ENCODE data around the gene TBXAS1.

TBXAS1 gene

DNA sequence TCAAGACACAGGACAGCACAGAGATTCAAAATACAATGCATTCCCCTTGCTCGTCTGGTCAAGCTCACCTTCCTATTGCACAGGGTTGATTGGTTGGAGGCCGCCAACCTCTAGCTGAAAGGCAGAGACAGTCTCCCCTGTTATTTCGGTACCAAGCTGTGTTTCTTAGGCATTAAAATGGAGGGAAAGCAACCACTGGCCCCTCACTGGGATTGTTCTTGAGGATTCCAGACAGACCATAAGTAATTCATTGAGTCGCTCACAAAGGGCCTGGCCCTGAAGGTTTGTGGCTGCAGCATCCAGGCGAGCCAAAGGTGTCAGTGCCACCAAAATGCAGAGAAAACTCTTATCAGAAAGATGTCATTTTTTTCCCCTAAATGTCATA, 152.4 kb downstream of the TBXAS1 start:
- DNase-seq (ENCODE audit: low read depth), result no peak

DNA sequence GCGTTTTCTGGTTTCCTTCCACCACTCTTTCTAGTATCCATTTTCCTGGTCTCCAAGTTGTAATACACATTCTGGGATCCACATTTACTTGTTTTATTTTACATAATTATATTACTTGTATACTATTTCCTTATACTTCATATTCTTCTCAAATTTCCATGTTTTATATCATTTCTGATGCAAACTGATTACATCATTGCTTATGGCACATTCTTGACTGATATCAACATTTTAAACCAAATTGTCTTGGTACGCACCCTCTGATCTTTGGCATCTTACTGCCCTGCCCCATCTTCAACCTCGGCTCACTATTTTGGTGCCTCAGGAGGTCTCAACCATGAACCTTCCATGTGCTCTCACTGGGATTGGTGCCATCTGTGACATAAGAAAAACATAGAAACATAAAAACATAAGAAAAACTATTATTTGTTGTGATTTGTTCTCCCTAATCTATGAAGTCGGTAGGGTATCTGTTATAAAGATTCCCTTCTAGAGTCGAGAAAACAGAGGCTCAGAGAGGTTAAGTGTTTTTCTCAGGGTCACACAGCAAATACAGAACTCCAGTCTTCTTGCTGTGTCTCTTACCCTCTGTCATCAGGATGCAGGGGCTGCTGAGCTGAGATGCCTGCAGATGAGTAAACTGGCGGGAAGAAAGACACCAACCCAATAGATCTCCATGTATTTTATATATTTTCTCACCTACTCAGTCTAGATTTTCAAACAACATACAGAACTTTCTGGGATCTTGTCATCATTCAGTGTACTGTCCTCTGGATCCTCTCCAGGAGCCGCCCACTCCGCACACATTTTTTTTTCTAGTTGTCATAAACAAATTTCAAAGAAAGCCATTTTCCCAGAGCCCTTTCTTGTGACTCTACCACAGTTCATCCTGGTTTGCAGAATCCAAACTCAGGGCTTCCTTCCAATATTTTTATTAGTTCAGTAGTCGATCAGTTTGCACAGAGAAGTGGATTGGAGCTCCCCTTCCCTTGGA, 154.2 kb downstream of the TBXAS1 start:
- no peak for DNase-seq (ENCODE audit: low read depth)

DNA sequence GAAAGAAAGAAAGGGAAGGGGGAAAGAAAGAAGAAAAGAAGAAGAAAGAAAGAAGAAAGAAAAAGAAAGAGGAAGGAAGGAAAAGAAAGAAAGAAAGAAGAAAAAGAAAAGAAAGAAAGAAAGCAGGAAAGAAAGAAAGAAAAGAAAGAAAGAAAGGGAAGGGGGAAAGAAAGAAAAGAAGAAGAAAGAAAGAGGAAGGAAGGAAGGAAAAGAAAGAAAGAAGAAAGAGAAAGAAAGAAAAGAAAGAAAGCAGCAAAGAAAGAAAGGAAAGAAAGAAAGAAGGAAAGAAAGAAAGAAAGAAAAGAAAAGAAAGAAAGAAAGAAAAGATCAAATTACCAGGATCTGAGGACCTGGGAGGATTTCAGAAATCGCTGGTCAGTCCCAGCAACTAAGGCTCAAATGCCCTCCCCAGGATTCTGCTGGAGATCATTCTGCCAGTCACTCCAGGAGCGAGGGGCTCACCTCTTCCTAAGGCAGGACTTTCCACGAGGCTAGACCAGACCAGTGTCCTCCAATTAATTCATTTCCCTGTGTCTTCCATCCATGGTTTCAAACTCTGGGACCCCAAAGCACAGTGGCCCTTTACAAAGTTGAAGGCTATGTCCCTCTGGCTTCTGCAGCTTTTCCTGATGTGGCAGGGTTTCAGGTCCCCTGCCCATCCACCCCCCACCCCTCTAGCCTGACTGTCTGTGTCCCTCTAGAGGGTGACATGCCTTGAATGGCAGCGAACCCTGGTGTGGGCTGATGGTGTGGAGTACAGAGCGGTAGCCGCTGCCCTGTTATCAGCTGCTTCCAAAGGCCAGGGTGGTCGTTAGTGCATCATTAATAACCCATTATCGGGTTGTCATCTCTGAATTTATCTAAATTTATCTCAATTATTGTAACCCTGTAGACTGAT, 155.8 kb downstream of the TBXAS1 start:
- DNase-seq (ENCODE audit: low read depth), result no peak

DNA sequence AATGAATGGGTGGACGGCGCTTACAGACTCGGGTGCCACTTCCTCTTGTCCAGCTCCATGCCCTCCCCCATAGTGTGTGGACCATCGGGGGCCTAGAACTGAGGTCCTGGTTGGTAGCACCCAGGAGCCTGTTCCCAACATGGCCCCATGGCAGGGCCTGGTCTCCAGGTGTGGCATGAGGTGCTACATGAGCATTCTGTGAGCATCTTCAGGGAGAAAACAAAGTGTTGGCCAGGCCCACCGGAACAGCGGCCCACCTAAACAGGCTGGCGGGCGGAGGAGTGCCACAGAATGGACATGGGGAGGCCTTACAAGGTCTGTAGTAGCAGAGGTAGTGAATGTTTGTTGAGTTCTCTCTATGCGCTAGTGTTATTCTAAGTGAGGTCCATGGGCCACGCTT, 156.7 kb downstream of the TBXAS1 start:
- DNase-seq (ENCODE audit: low read depth), result no peak

DNA sequence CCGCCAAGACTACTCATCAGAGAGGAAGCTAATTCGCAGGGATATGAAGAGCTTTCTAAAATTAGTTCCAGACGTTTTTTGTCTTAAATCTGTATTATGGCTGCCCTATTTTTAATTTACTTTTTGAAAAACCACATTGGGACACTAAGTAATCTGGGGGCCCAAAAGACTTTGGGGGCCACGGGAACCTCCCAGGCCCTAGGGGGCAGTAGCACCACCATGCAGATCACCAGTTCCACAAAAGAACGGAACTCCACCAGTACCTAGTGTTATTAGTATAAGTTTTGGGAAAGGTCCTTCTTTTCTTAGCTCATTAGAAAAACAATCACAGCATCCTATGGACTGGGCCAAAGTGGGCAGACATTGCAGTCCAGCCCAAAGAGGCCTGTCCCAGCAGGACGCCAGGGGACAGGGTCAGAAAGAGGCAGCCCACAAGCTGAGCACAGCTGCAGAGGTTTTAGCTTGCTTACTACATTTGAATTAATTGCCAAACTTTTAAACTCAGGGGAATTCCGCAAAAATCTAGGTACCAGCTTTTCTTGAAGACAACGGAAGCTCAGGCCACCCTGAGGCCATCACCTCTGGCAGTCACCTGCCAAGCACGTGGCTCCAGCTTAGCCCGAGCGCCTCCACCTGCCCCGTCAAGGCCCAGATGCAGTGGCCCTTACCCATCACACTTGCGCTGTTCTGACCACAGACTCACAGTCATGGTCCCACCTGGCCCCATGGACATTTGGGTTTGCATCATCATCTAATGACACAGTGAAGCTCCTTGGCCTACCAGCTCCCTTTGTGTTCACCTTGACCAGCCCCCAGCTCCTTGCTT, 158.8 kb downstream of the TBXAS1 start:
- DNase-seq (ENCODE audit: low read depth), result no peak

DNA sequence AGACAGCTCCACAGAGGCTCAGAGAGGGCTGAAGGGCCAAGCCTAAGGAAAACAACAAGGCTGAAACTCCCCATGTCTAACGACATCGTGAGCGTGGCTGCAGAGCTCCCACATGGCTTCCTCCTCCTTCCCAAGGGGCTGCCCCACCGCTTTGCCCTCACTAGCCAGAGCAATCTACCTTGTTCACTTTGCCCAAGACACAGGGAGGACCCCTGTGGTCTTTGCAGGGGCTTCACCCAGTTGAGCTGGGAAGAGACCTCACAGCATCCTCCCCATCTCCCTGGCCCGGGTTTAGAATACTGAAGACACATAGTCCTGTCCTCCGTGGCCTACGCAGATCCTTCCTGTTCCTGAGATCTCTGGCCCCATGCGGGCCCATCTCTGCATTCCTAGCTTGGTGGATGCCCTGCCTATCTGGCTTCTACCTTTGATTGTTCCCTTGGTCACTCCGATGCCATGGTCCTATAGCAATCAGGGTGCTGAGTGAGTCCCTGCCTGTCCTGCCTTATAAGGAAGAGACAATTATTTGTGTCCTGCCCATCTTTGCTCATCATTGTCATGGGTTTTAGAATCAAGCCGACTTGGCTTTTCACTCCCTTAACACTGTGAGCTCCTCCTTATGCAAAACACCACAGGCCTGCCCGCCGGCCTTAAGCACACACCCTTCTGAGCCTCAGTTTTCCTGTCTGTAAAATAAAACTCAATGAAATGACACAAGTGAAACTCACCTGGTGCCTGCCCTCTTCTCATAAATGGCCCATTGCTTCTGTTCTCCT, 160.5 kb downstream of the TBXAS1 start:
- DNase-seq (ENCODE audit: low read depth), result no peak

DNA sequence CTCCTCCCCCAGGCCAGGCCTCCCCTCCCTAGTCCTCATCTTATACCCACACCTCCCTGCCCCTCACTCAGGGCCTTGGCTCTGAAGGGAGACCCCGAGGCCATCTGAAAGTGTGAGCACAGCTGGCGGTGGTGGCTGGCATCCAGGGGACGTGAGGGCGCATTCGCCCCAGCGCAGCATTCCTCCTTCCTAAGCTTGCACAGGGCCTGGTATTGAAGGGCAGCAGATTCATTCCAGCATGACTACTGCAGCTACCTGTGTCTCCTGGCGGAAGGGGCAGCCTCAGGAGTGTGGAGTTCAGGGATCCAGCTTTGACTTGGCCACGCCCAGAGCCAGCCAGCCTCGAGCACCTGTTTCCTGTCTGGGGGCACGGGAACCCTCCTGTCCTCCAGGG, 161.1 kb downstream of the TBXAS1 start:
- DNase-seq (ENCODE audit: low read depth), result no peak

DNA sequence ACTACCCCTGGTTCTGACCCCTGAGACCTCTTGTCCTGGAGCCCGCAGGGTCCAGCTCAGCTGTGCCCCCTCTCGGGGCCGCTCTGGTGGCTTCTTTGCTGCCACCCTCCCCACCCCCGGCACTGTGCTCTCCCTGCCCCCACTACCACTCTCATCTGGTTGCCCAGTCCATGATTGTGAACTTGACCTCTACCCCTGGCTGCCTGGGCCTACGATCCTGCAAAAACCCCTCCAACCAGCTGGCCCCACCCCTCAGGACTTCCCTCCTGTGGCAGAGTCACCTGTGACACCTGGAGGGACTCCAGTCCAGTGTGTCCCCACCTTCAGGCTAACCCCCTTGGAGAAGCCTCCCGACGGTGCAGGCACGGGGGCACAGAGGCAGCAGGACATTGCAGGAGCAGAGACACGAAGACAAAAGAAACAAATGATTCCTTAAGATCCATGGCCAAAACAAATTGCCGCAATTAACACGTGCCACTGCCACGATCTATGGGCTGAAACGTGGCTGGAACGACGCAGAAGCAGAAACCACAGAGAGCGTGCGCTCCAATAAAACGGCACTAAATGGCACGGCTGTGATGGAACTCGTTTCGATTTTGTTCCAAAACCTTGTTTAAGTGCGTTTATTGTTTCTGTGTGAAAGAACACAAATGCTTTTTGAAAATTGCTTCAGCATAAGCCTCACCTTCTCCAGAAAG, 161.7 kb downstream of the TBXAS1 start:
- no peak for DNase-seq (ENCODE audit: low read depth)

DNA sequence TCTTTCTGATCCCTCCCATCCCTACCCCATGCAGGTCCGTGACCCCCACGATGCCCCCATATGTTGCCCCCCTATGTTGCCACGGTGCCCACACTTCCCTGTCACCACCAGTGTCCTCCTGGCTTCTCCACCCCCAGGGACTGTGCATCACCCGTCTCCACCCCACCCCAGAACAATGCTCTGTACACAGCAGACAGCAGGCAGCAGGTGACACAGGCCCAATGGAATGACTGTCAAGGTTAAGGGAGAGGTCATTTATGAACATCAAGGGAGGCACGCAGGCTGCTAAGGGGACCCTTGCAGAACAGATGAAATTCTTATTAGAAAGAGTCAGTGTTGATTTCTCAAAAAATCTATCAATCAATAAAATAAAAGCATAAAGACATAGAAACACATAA, 162.2 kb downstream of the TBXAS1 start:
- no peak for DNase-seq (ENCODE audit: low read depth)

DNA sequence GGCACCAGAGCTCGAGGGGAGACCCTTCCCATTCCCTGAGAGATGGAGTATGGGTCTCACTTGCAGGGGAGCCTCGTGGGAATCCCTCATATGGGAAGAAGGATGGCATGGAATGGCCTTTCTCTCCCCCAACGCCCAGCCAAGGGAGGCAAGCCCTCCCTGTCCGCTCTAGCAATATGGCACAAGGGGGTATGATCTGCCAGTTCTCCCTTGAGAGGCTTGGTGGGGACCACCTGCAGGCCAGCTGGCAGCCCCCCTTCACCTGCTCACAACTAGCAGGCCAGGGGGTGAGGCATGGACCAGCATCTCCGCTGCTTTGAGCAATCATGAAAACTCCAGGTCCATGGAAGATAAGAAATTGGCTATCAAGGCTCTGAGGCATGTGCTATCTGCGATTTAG, 162.8 kb downstream of the TBXAS1 start:
- DNase-seq (ENCODE audit: low read depth), result no peak

DNA sequence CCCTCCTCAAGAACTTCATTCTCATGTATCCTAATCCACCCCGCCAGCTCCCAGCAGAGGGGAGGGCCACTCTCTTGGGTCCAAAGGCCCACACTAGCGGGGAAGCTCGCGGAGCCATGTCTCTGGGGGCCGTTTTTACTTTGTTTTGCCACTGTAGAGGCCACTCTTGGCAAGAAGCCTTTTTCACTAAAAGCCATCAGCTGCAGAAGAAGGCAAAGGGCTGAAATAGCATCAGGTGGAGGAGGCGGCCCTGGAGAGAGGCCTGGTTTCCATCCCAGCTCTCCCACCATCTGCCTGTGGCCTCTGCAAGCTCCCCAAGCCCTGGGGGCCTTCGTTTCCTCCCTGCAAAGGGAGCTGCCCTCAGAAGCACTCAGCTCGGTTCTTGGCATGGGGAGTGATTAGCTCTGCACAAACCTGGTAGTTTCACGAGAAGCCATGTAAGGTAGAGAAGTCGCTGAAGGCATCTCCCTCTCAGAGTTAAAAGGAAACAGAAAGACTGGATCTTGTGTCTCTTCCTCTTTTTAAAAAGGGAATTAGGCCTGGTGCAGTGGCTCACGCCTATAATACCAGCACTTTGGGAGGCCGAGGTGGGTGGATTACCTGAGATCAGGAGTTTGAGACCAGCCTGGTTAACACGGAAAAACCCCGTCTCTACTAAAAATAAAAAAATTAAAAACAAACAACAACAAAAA, 163.4 kb downstream of the TBXAS1 start:
- DNase-seq (ENCODE audit: low read depth), result no peak

DNA sequence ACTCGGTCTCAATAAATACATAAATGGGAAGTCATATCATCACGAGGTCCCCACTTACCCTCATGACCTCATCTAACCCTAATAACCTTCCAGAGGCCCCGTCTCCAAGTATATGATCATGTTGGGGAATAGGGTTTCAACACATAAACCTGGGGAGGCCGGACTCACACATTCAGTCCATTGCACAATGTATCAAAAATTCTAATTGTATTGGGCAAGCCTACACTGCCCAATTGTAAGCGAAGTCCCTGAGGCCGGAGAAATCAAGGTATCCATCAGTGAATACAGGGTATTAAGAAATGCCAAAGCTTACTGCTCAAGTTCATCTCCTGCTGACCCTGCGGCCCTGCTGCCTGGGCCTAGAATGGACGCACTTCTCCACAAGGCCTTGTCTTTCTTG, 164.1 kb downstream of the TBXAS1 start:
- no peak for DNase-seq (ENCODE audit: low read depth)

DNA sequence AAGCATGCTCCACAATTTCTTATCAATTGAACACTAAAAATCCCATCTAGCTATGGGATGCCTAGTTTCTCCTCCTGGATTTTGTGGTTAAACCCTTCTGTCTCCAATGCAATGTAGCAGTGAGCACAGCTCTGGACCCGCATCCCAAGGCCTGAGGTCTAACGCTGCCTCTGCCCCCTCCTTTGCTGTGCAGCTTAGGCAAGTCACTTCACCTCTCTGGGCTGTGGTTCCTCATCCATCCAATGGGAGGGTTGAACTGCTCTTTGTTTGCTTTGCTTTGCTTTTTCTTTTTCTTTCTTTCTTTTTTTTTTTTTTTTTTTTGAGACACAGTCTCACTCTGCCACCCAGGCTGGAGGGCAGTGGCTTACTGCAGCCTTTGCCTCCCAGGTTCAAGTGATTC, 164.5 kb downstream of the TBXAS1 start:
- no peak for DNase-seq (ENCODE audit: low read depth)

DNA sequence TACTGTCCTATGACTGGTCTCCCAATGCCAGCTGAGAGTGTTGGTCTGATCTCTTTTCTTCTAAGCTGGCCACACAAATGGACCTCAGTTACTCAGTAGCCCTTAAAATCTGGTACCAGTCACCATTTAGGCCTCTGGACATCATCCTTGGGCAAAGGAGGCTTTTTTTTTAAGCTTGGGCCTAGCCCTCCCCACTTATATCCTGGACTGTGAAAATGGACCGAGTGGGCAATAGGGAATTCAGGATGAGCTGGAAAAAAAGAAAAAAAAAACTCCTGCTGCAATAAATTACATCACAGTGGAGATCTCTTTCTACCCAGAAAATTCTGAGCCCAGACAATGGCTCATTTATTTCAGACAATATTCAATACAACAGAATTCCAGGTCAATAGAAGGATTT, 165.3 kb downstream of the TBXAS1 start:
- no peak for DNase-seq (ENCODE audit: low read depth)

DNA sequence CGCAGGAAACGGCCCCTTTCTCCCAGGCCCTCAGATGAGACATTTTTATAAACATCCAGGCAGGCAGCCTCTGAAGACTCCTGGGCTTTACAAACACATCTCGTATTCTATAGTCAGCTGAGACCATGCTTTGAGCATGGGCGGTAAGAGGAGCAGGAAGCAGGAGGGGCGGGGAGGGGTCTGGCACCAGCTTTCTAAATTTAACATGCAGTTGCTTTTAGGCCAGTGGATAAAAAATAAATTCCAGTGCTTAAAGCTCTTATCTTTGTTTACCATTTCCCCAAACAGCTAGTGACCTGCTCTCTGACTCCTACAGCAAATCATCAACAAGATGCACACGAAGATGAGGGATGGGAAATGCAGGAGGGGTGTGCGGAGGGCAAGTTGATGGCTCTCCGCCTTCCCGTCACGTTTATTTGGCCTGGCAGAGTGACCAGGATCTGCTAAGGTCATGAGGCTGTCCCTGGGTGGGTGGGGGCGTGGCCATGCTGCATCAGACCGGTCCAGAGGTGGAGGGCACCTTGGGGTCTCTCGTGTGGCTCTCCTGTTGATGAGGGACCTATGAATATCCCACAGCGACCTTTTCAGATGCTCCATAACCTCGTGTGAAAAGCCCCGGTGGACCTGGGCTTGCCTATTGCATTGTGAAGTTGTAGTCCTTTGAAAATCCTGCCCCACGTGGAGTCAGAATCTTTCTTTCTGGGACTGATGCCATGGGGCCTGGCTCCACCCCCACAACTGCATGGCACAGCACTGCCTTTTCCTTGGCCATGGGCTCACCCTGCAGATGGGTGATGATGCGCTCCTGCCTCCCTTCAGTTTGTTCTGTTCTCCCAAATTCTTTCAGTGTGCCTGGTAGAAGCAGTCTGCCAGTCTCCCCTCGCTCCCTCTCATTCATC, 166.2 kb downstream of the TBXAS1 start:
- DNase-seq (ENCODE audit: low read depth), result peak; percentile 78

DNA sequence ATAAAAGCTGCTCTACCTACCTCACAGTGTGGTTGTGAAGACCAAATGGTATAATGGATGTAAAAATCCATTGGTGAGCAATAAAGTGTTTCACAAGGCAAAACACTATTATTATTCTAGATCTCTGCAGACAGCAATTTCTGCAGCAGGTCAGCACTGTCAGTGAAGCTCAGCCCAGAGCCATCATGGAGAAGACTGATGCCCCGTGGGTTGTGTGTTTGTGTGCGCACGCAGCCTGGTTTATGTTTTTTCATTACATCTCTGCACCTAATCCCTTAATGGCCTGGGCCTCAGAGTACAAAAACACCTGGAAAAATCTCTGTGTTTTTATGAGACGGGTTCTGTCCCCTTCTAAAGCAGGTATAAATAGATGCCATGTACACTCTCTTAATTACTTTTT, 169.5 kb downstream of the TBXAS1 start:
- no peak for DNase-seq (ENCODE audit: low read depth)

DNA sequence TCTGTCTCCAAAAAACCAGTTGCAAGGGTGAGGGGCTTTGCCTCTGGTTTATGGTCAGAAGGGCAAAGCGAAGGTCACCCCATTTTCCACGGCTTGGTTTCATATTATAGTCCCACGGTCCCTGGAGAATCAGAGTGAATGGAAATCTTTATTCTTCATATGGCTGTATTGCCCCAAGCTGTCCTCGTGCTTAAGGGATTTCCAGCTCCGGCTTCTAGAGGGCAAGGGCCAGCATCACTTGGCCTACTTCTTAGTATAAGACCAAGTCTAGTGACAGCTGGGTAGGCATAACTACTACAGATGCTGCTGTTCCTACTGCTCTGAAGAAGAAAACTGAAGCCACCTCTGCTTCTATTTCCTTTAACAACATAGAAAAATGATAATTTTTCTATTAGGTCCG, 170.5 kb downstream of the TBXAS1 start:
- DNase-seq (ENCODE audit: low read depth), result no peak

DNA sequence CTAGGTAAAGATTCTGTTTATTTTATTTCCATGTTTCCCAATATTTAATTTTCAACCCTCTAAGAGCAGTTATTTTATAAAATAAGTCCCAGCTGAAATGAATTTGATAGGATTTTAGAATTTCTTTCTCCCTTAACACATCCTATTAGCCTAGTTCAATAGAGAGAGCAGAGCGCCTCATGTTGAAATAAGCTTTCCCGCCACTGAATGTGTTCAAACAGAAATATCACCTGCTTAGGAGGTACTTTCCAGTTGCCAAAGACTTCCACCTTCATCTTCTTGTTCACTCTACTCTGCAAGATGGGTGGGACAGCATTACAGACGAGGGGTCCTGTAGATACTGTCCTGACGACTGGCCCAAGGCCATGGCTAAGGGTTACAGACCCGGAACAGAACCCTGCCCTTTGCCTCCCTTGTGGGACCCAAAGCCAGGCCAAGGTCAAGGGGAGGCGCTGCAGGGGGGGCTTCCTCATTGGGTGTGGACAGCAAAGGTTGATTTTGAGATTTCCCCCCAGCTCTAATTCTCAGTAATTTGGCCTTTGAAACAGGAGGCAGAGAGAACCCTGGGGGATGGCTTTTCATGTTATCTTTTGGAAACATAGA, 171.7 kb downstream of the TBXAS1 start:
- no peak for DNase-seq (ENCODE audit: low read depth)

Data from fibroblast of gingiva (primary cell).